CD14-positive monocyte (primary cell): ENCODE data around the gene RPL23. TPM values are rescaled to one million over a fixed set of nuclear protein-coding genes. Genes with fewer than 3 reads are reported as not detected.

Experiments
- DNase-seq, 3 donors: peaks; one replicate each; pipeline ENCODE4 v3.0.0-alpha.2; 2011 to 2022
- H2AFZ ChIP-seq: 2 replicates; pipeline ENCODE4 v1.6.0; 2012; ENCODE audit warnings: mild to moderate bottlenecking, low read depth, low read length, inconsistent platforms; ENCODE audit not compliant: insufficient read depth, poor library complexity, severe bottlenecking
- H3K27ac ChIP-seq, 2 donors: 1 replicate in 1 of 2; 2 replicates in 1 of 2; pipeline ENCODE4 v1.5.1; 2012 to 2013; ENCODE audit warnings: low read length in 2 of 2, control low read depth in 1 of 2, inconsistent platforms in 1 of 2, low read depth in 1 of 2, mild to moderate bottlenecking in 1 of 2
- H3K27me3 ChIP-seq, 2 donors: one replicate each; pipeline versions ENCODE4 v1.6.0 to v1.6.1; 2011 to 2013; ENCODE audit warnings: low read length in 2 of 2; ENCODE audit not compliant: control insufficient read depth in 2 of 2, insufficient read depth in 2 of 2
- H3K36me3 ChIP-seq, 2 donors: replicated peaks in 1 of 2; 1 replicate in 1 of 2; 2 replicates in 1 of 2; pipeline versions ENCODE4 v1.5.1 to v1.6.1; 2012 to 2013; ENCODE audit warnings: low read length in 2 of 2, control low read depth in 1 of 2, inconsistent platforms in 1 of 2, mild to moderate bottlenecking in 1 of 2; ENCODE audit not compliant: insufficient read depth in 2 of 2, control insufficient read depth in 1 of 2
- H3K4me1 ChIP-seq, 2 donors: 1 replicate in 1 of 2; 2 replicates in 1 of 2; pipeline versions ENCODE4 v1.5.1 to v1.6.1; 2012 to 2013; ENCODE audit warnings: low read length in 2 of 2, control low read depth in 1 of 2, inconsistent platforms in 1 of 2, mild to moderate bottlenecking in 1 of 2, moderate library complexity in 1 of 2; ENCODE audit not compliant: insufficient read depth in 2 of 2, control insufficient read depth in 1 of 2
- H3K4me2 ChIP-seq: replicated peaks from 2 replicates; pipeline ENCODE3; 2012; ENCODE audit warnings: low read length, moderate library complexity, mild to moderate bottlenecking; ENCODE audit not compliant: poor library complexity, severe bottlenecking; ENCODE audit errors: extremely low read depth
- H3K4me3 ChIP-seq, 3 experiments: fragments of 200-600 bp in 1 of 3; sonication (generic) in 1 of 3; replicated peaks in 1 of 3; 1 replicate in 2 of 3; 2 replicates in 1 of 3; pipeline ENCODE4 v1.5.1; 2011 to 2013; ENCODE audit warnings: low read length in 3 of 3, mild to moderate bottlenecking in 3 of 3, control low read depth in 2 of 3, low read depth in 2 of 3, inconsistent platforms in 1 of 3, moderate library complexity in 1 of 3
- H3K79me2 ChIP-seq: 2 replicates; pipeline ENCODE4 v1.6.0; 2012; ENCODE audit warnings: mild to moderate bottlenecking, control low read depth, inconsistent platforms, low read length, moderate library complexity; ENCODE audit not compliant: insufficient read depth
- H3K9ac ChIP-seq: 2 replicates; pipeline ENCODE4 v1.6.0; 2017; ENCODE audit warnings: low read length, mild to moderate bottlenecking; ENCODE audit not compliant: insufficient read depth, poor library complexity, severe bottlenecking
- H3K9me3 ChIP-seq, 2 donors: replicated peaks in 1 of 2; 1 replicate in 1 of 2; 2 replicates in 1 of 2; pipeline versions ENCODE4 v1.5.1 to v1.6.1; 2012 to 2013; ENCODE audit warnings: low read length in 2 of 2, control low read depth in 1 of 2; ENCODE audit not compliant: control insufficient read depth in 1 of 2, insufficient read depth in 1 of 2
- H4K20me1 ChIP-seq: 2 replicates; pipeline ENCODE4 v1.6.0; 2012; ENCODE audit warnings: mild to moderate bottlenecking, low read length, control low read depth, moderate library complexity; ENCODE audit not compliant: insufficient read depth
- H3K27ac Mint-ChIP-seq, 7 donors: one replicate each; pipeline ENCODE4 v1.8.0; 2020; ENCODE audit warnings: mild to moderate bottlenecking in 7 of 7, mixed read lengths in 7 of 7, moderate library complexity in 6 of 7, inconsistent platforms in 2 of 7
- H3K27me3 Mint-ChIP-seq, 3 donors: one replicate each; pipeline ENCODE4 v1.8.0; 2021 to 2022; ENCODE audit warnings: low read depth in 3 of 3, mild to moderate bottlenecking in 3 of 3, mixed read lengths in 3 of 3, moderate library complexity in 3 of 3, inconsistent platforms in 1 of 3
- H3K36me3 Mint-ChIP-seq, 2 donors: one replicate each; pipeline ENCODE4 v1.8.0; 2020; ENCODE audit warnings: mixed read lengths in 2 of 2, inconsistent platforms in 1 of 2, mild to moderate bottlenecking in 1 of 2
- H3K4me1 Mint-ChIP-seq: one replicate; pipeline ENCODE4 v1.8.0; 2020; ENCODE audit warnings: mild to moderate bottlenecking, mixed read lengths
- H3K4me3 Mint-ChIP-seq, 2 donors: one replicate each; pipeline ENCODE4 v1.8.0; 2020; ENCODE audit warnings: mild to moderate bottlenecking in 2 of 2, mixed read lengths in 2 of 2, moderate library complexity in 1 of 2
- H3K9me3 Mint-ChIP-seq, 7 donors: one replicate each; pipeline ENCODE4 v1.8.0; 2020 to 2022; ENCODE audit warnings: mixed read lengths in 7 of 7, mild to moderate bottlenecking in 6 of 7, moderate library complexity in 6 of 7, inconsistent platforms in 2 of 7
- CTCF ChIP-seq: fragments of 200-600 bp; IDR thresholded peaks from one replicate; pipeline ENCODE4 v1.8.0; 2022; ENCODE audit warnings: antibody characterized with exemption, mild to moderate bottlenecking
- WGBS: methylation state at CpG from one replicate; pipeline ENCODE4 v1.1.5; 2013; ENCODE audit warnings: missing lambda C conversion rate; ENCODE audit not compliant: insufficient coverage; 5-methylcytosine and 5-hydroxymethylcytosine counted together
- intact Hi-C, 2 donors: fragments of 100-400 bp; cut with micrococcal nuclease; formaldehyde crosslinking; loops; one replicate each; pipeline versions ENCODE4 v1.15.0 to v1.15.1; 2023
- polyA plus RNA-seq, 3 donors: library from polyadenylated mRNA; depleted of rRNA in 1 of 3; unstranded in 2 of 3; stranded (reverse) in 1 of 3; fragments of 300-500 nt in 2 of 3; fragments of >200 nt in 1 of 3; fragmentation: Illumina TruSeq in 2 of 3; gene quantifications; 1 replicate in 2 of 3; 2 replicates in 1 of 3; pipeline ENCODE4 v1.2.3, GENCODE V29; 2012 to 2021

Gene RPL23
- polyA plus RNA-seq, 3 donors: 561 to 1,701 (median 618) TPM

- intact Hi-C loops: loop anchor here in 1 of 2 donors (5.0 kb wide), 1 partner anchor 46 kb away; the partner anchor contains the start of gene LASP1NB
- no peaks in the 10 kb centered on the region for H3K9me3 Mint-ChIP-seq
- H3K36me3 Mint-ChIP-seq: peaks cover 69 to 83% of the 10 kb centered on the region in 2 donors
- H3K4me3 ChIP-seq: no peak overlapping the region
- H2AFZ ChIP-seq: no peak overlapping the region
- H3K27ac Mint-ChIP-seq: peak overlapping the region in 6 of 7 donors; percentile 31 to 91 (median 82)
- peaks cover 0 to 2% (median 2%) of the 10 kb centered on the region in 3 donors for H3K27me3 Mint-ChIP-seq
- H3K4me1 ChIP-seq: peaks cover 70 to 80% of the 10 kb centered on the region in 2 donors
- no peak overlapping the region for H3K4me3 Mint-ChIP-seq
- no peak for TF ChIP-seq CTCF
- H3K36me3 ChIP-seq: peaks cover 55 to 82% of the 10 kb centered on the region in 2 donors
- peaks cover 100% of the 10 kb centered on the region for H4K20me1 ChIP-seq
- DNase-seq: peak in 1 of 3 donors; percentile 43
- H3K9me3 ChIP-seq: no peaks in the 10 kb centered on the region
- H3K79me2 ChIP-seq: peaks cover 100% of the 10 kb centered on the region
- no peak overlapping the region for H3K9ac ChIP-seq
- H3K27me3 ChIP-seq: no peaks in the 10 kb centered on the region
- 48% methylated on average over 6 of the region's 8 CpGs for WGBS
- H3K27ac ChIP-seq: peak overlapping the region; percentile 50 to 66
- peaks cover 83% of the 10 kb centered on the region for H3K4me1 Mint-ChIP-seq
- no peak overlapping the region for H3K4me2 ChIP-seq
These were observed 28.2 kb upstream of the RPL23 start for GRCh38 chr17:38881600-38882191.

GRCh38 chr17:38879878-38880665 is 26.6 kb upstream of the RPL23 start:
- Histone ChIP-seq H3K36me3 (peaks cover 41 to 76% of the 10 kb centered on the region in 2 donors), H3K4me1 (peaks cover 64 to 83% of the 10 kb centered on the region in 2 donors), H3K4me3 (peak overlapping the region in 1 of 3 experiments; percentile 32), H3K79me2 (peaks cover 100% of the 10 kb centered on the region), H3K4me2 (peak overlapping the region; percentile 34), H3K27me3 (no peaks in the 10 kb centered on the region), H2AFZ (no peak overlapping the region), H3K9me3 (no peaks in the 10 kb centered on the region), H4K20me1 (peaks cover 100% of the 10 kb centered on the region), H3K9ac (peak overlapping the region; percentile 40), H3K27ac (peak overlapping the region; percentile 50 to 66)
- no peaks in the 10 kb centered on the region for H3K9me3 Mint-ChIP-seq
- peaks cover 54 to 73% of the 10 kb centered on the region in 2 donors for H3K36me3 Mint-ChIP-seq
- H3K27me3 Mint-ChIP-seq: peaks cover 0 to 2% (median 2%) of the 10 kb centered on the region in 3 donors
- no peak for TF ChIP-seq CTCF
- H3K27ac Mint-ChIP-seq: peak overlapping the region in 5 of 7 donors; percentile 46 to 87 (median 61)
- no peak overlapping the region for H3K4me3 Mint-ChIP-seq
- DNase-seq: no peak
- WGBS: 34% methylated on average over 4 of the region's 6 CpGs
- intact Hi-C loops: loop anchor here in 1 of 2 donors (5.0 to 10.0 kb wide), 2 partner anchors 47 to 275 kb away; partner anchors contain the start of genes LASP1NB and PLXDC1
- peaks cover 85% of the 10 kb centered on the region for H3K4me1 Mint-ChIP-seq
